HG02571 (cell line): ENCODE data around the gene FEN1.

Experiments used
- ATAC-seq: cut with Tn5 transposase; IDR thresholded peaks from one replicate; pipeline ENCODE4 v1.9.1; 2021; ENCODE audit warnings: mild to moderate bottlenecking, moderate library complexity; ENCODE audit not compliant: unreplicated experiment

FEN1 gene

GRCh38 chr11:61793083-61793828 is 545 bp downstream of the FEN1 start:
- peak; percentile 15 for ATAC-seq

GRCh38 chr11:61793829-61794204 is 1.1 kb downstream of the FEN1 start:
- no peak for ATAC-seq

DNA sequence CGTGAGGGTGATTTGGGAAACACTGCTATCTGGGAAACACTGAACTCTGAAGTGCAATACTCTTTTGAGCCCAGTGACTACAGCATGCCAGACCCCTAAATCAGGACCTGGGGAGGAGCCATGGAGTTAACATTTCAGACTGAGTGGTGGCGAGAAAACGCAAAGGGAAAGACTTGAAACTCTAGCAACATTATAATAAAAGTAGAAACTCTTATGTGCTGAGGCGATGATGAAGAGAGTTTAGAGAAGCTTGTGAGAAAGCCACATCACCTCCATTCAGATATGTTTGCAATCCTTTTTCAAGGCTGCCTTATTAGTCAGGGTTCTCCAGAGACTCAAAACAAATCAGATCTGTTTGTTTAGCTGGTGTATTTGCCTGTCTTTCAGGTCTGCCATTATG is 1.9 kb downstream of the FEN1 start:
- no peak for ATAC-seq

DNA sequence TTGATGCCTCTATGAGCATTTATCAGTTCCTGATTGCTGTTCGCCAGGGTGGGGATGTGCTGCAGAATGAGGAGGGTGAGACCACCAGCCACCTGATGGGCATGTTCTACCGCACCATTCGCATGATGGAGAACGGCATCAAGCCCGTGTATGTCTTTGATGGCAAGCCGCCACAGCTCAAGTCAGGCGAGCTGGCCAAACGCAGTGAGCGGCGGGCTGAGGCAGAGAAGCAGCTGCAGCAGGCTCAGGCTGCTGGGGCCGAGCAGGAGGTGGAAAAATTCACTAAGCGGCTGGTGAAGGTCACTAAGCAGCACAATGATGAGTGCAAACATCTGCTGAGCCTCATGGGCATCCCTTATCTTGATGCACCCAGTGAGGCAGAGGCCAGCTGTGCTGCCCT is 2.7 kb downstream of the FEN1 start:
- no peak for ATAC-seq

DNA sequence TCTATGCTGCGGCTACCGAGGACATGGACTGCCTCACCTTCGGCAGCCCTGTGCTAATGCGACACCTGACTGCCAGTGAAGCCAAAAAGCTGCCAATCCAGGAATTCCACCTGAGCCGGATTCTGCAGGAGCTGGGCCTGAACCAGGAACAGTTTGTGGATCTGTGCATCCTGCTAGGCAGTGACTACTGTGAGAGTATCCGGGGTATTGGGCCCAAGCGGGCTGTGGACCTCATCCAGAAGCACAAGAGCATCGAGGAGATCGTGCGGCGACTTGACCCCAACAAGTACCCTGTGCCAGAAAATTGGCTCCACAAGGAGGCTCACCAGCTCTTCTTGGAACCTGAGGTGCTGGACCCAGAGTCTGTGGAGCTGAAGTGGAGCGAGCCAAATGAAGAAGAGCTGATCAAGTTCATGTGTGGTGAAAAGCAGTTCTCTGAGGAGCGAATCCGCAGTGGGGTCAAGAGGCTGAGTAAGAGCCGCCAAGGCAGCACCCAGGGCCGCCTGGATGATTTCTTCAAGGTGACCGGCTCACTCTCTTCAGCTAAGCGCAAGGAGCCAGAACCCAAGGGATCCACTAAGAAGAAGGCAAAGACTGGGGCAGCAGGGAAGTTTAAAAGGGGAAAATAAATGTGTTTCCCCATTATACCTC is 3.3 kb downstream of the FEN1 start:
- no peak for ATAC-seq

DNA sequence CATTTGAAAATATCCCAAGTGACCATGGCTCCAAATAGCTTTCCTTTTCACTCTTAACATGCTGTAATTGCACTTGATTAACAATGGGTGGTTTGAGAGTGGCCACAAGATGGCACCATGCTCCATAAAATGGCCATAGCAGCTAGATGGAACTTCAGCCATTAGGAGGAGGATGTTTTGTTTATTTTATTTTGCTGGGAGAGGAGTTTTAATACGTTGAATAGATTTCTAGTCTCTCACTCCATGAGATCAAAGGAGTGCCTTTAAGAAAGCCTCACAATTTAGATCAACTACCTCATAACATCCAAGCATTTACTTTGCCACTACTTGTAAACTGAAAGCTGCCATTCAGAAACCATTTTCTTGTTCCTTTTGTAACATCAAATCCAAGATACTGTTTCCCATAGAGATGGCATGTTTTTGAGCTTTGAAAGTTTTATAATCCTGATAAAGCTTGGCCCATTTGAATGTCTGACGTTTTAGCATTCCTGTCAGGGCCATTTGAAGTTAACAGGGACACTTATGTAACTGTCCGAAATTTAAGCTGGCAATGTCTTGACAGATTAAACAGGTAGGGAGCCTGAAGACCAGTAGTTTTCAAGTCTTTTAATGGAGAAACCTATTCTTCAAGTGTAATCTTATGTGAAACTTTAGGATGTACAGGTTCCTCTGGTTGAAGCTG is 4.7 kb downstream of the FEN1 start:
- no peak for ATAC-seq

DNA sequence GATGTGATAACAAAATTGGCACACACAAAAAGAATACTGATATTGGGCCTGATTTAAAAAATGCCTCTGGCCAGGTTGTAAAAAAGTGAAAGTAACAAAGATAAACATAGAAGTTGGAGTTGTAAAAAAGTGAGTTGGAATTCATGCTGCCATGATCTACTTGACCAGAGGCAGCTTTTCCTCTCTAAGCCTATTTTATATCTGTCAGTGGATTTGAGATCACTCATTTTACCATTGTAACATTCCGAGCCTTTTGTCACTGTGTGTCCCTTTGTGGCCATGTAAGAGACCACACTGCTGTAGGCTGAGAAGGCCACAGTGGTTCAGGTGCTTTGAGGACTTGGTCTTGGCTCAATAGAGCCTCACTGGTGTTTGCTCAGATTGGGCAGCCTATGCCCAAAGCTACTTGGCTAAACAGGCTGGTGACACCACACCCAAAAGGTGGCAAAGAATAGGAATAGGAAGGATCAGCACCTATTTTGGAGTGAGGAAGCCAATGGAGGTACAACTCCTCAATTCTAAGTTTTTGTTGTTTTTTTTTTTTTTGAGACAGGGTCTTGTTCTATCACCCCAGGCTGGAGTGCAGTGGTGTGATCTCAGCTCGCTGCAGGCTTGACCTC is 7.1 kb downstream of the FEN1 start:
- ATAC-seq = no peak

DNA sequence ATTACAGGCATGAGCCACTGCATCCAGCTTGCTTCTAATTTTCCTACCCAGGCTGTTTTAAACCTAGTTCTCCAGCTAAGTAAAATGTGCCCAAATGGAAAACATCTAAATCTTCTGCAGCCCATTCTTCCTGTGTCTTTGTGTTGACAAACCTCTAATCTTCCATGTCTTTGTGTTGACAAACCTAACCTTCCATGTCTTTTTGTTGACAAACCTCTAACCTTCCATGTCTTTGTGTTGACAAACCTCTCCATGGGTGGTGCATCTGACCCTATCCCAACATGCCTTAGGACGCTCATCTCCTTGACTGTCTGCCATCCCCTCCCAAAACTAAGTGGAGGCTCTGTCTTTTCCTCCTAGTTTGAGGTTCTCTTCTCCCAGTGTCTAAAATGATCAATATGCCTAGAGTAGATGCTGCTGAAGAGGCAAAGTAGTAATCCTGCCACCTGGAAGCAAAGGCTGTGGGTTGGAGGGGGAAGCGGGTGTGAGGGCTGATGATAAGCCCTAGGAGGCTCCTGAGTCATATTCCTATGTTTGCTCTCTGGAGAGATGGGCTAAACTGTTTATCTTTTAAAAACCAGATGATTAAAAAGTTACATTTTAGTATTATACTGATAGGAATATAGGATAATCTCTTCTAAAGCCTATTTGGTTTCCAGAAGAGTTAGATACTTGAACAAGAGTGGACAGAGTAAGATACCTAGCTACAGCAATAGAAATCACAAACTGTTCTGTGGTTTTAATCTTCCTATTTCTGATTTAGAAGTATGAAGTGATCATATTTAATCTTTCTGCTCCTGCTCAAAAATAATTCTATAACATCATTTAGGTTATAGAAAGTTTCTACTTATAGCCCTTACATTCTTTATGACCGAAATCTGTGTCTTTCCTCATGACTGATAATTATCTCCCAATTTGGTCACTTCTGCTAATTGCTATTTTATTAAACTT is 7.9 kb downstream of the FEN1 start:
- no peak for ATAC-seq

- ATAC-seq = no peak
Measured at GRCh38 chr11:61802605-61803004, 9.9 kb downstream of the FEN1 start.

DNA sequence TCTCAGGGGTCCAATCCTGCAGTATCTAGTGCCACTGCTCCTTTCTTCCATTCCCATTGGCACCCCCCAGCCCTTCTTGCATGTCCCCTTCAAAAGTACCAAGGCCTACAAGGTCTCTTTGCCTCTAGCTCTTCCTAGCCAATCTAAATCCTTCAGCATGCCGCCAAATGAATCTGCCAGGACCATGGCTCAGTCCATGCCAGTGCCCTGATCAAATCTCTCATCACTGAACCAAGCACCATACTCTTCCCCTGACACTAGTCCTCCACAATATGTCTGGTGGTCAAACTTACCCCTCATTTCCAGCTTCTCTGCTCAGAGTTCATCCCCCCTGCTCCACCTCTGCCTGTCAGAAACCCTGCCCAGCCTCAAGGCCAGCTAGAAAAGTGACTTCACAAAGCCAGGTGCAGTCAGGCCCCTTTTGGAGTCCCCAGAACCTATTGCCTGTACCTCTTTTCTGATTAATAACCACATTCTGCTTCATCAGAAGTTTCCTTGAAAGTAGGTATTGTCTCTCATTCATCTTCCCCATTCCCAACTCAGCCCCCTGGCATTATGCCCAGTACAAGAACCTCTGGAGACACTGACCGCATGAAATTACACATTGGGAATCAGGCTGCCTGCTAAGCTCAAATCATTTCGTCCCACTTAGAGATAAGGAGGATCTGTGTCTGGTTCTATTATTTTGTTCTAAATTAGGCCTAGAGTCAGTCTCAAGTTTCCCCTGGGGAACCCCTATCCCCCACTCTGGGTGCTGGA is 11.4 kb downstream of the FEN1 start:
- ATAC-seq = no peak

- ATAC-seq = no peak
Measured at GRCh38 chr11:61805146-61805545, 12.4 kb downstream of the FEN1 start.

- no peak for ATAC-seq
Measured at GRCh38 chr11:61806785-61807184, 14.1 kb downstream of the FEN1 start.

DNA sequence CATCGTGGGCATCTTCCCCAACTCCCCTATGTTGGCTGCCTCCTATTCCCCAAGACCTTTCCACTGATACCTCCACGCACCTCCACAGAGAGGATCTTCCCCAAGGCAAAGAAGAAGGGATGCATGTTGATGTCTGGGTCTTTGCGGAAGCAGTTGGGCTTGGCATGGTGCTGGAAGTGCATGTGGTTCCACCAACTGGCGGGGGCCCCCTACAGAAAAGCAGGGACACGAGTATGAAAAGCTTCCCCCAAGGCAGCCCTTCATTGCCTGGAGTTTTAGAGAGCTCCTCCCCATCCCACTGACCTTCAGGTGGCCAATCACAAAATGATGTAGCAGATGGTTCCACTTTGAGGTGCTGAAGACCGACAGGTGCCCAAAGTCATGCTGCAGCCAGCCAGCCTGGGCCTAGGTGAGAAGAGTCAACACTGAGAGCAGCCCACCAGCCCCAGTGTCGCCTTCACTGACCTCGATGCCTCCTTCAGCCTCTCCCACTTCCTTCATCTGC is 18.0 kb downstream of the FEN1 start:
- no peak for ATAC-seq

GRCh38 chr11:61811831-61812230 is 19.1 kb downstream of the FEN1 start:
- ATAC-seq = no peak

GRCh38 chr11:61812736-61813411 is 20.2 kb downstream of the FEN1 start:
- no peak for ATAC-seq

GRCh38 chr11:61814247-61814957 is 21.7 kb downstream of the FEN1 start:
- no peak for ATAC-seq

GRCh38 chr11:61814958-61815789 is 22.5 kb downstream of the FEN1 start:
- ATAC-seq = peak; percentile 55
